NCI-H82 (cell line): ENCODE results near the gene MED13L.

Experiments used
- DNase-seq: peaks from one replicate; lab custom pipeline; 2025; lab: John Stamatoyannopoulos, UW

MED13L gene

GRCh38 chr12:116128779-116129178, 148.7 kb downstream of the MED13L start:
- DNase-seq: no peak

- peak; percentile 38 for DNase-seq
Measured at GRCh38 chr12:116127859-116128258, 149.6 kb downstream of the MED13L start.

GRCh38 chr12:116126610-116127009, 150.9 kb downstream of the MED13L start:
- no peak for DNase-seq

GRCh38 chr12:116125956-116126566, 151.4 kb downstream of the MED13L start:
- peak; percentile 16 for DNase-seq

GRCh38 chr12:116125084-116125483, 152.4 kb downstream of the MED13L start:
- peak; percentile 30 for DNase-seq

- peak; percentile 92 for DNase-seq
Measured at GRCh38 chr12:116123451-116124258, 153.8 kb downstream of the MED13L start.

GRCh38 chr12:116122628-116123027, 154.9 kb downstream of the MED13L start:
- DNase-seq: no peak

GRCh38 chr12:116121453-116121871, 156.0 kb downstream of the MED13L start:
- no peak for DNase-seq

GRCh38 chr12:116116650-116117424, 160.7 kb downstream of the MED13L start:
- peak; percentile 45 for DNase-seq

- DNase-seq: peak; percentile 24
Measured at GRCh38 chr12:116113398-116114130, 163.9 kb downstream of the MED13L start.

- DNase-seq: no peak
Measured at GRCh38 chr12:116106870-116107269, 170.6 kb downstream of the MED13L start.

- no peak for DNase-seq
Measured at GRCh38 chr12:116104167-116104767, 173.2 kb downstream of the MED13L start.

GRCh38 chr12:116101991-116102390, 175.5 kb downstream of the MED13L start:
- DNase-seq: peak; percentile 61

- DNase-seq: no peak
Measured at GRCh38 chr12:116099652-116100432, 177.7 kb downstream of the MED13L start.

- DNase-seq: no peak
Measured at GRCh38 chr12:116096874-116097273, 180.6 kb downstream of the MED13L start.

GRCh38 chr12:116094475-116094874, 183.0 kb downstream of the MED13L start:
- no peak for DNase-seq

- no peak for DNase-seq
Measured at GRCh38 chr12:116093915-116094314, 183.6 kb downstream of the MED13L start.

GRCh38 chr12:116092776-116093175, 184.7 kb downstream of the MED13L start:
- DNase-seq: no peak

GRCh38 chr12:116092162-116092561, 185.3 kb downstream of the MED13L start:
- DNase-seq: no peak

- DNase-seq: no peak
Measured at GRCh38 chr12:116091579-116091978, 185.9 kb downstream of the MED13L start.

GRCh38 chr12:116090516-116090915, 187.0 kb downstream of the MED13L start:
- DNase-seq: no peak
